ENCODE results near the gene WDR46. TPM values are rescaled to one million over a fixed set of nuclear protein-coding genes. Genes with fewer than 3 reads are reported as not detected.

The WDR46 gene
- total RNA-seq, 1 donor from 2014 or later, result 63.7 TPM

GRCh38 chr6:33313709-33314514 is 24.9 kb upstream of the WDR46 start, which contains the start of gene TAPBP:
Gene TAPBP, minus strand, starts transcription at chr6:33314078. Its CDS starts 37 bp downstream, at chr6:33314041.
- Histone ChIP-seq H3K27me3 (ENCODE audit: insufficient read depth, low read length) (no peaks in the 10 kb centered on the region), H3K36me3 (ENCODE audit: insufficient read depth, low read length) (peaks cover 6% of the 10 kb centered on the region), H4K20me1 (ENCODE audit: insufficient read depth, low read length) (peaks cover 23% of the 10 kb centered on the region), H3K27ac (ENCODE audit: low read depth, low read length) (peak within 1 kb of the TSS; percentile 82), H3K4me3 (ENCODE audit: insufficient read depth, low read depth, low read length) (peak within 1 kb of the TSS; percentile 84), H3K9ac (ENCODE audit: low read length) (peak within 1 kb of the TSS; percentile 89), H3K9me3 (ENCODE audit: insufficient read depth, low read depth, low read length) (no peaks in the 10 kb centered on the region), H3K4me2 (ENCODE audit: low read length) (peak within 1 kb of the TSS; percentile 100), H3K79me2 (ENCODE audit: insufficient read depth, low read length) (peaks cover 55% of the 10 kb centered on the region), H3K4me1 (ENCODE audit: insufficient read depth, low read length) (peaks cover 36% of the 10 kb centered on the region), H2AFZ (ENCODE audit: low read depth, low read length) (peak within 1 kb of the TSS; percentile 78)
- TF ChIP-seq EZH2 (IDR thresholded peaks at IDR 0.05; ENCODE audit: insufficient read depth, low read length), result no peak
- TF ChIP-seq CTCF (IDR thresholded peaks at IDR 0.05; ENCODE audit: insufficient read depth, low read depth, low read length), result no peak
- peaks cover 18% of the 10 kb centered on the region for H3K4me1 Mint-ChIP-seq (ENCODE audit: low read depth, unreplicated experiment)
- H3K9me3 Mint-ChIP-seq (ENCODE audit: unreplicated experiment), result no peaks in the 10 kb centered on the region
- no peaks in the 10 kb centered on the region for H3K27me3 Mint-ChIP-seq (ENCODE audit: low read depth, unreplicated experiment)
- H3K4me3 Mint-ChIP-seq (ENCODE audit: unreplicated experiment), result peak within 1 kb of the TSS; percentile 98
- DNase-seq (ENCODE audit: low read depth) (peak; percentile 42), FAIRE-seq (no peak)
- H3K27ac Mint-ChIP-seq (ENCODE audit: unreplicated experiment), result peak within 1 kb of the TSS; percentile 98
- H3K36me3 Mint-ChIP-seq (ENCODE audit: low read depth, unreplicated experiment), result peaks cover 6% of the 10 kb centered on the region

- Mint-ChIP-seq H3K4me3 (ENCODE audit: unreplicated experiment) (peak overlapping the region; percentile 98), H3K4me1 (ENCODE audit: low read depth, unreplicated experiment) (peaks cover 14% of the 10 kb centered on the region), H3K27me3 (ENCODE audit: low read depth, unreplicated experiment) (no peaks in the 10 kb centered on the region), H3K36me3 (ENCODE audit: low read depth, unreplicated experiment) (peaks cover 6% of the 10 kb centered on the region), H3K9me3 (ENCODE audit: unreplicated experiment) (no peaks in the 10 kb centered on the region), H3K27ac (ENCODE audit: unreplicated experiment) (peak overlapping the region; percentile 98)
- FAIRE-seq, result no peak
- no peaks in the 10 kb centered on the region for H3K9me3 ChIP-seq (ENCODE audit: insufficient read depth, low read depth, low read length)
- peaks cover 55% of the 10 kb centered on the region for H3K79me2 ChIP-seq (ENCODE audit: insufficient read depth, low read length)
- H3K36me3 ChIP-seq (ENCODE audit: insufficient read depth, low read length), result no peaks in the 10 kb centered on the region
- peak overlapping the region; percentile 100 for H3K4me2 ChIP-seq (ENCODE audit: low read length)
- peaks cover 29% of the 10 kb centered on the region for H3K4me1 ChIP-seq (ENCODE audit: insufficient read depth, low read length)
- H3K9ac ChIP-seq (ENCODE audit: low read length), result peak overlapping the region; percentile 89
- TF ChIP-seq CTCF (IDR thresholded peaks at IDR 0.05; ENCODE audit: insufficient read depth, low read depth, low read length) (no peak), EZH2 (IDR thresholded peaks at IDR 0.05; ENCODE audit: insufficient read depth, low read length) (no peak)
- peak overlapping the region; percentile 78 for H2AFZ ChIP-seq (ENCODE audit: low read depth, low read length)
- peaks cover 24% of the 10 kb centered on the region for H4K20me1 ChIP-seq (ENCODE audit: insufficient read depth, low read length)
- no peak for DNase-seq (ENCODE audit: low read depth)
- H3K4me3 ChIP-seq (ENCODE audit: insufficient read depth, low read depth, low read length), result peak overlapping the region; percentile 84
- H3K27me3 ChIP-seq (ENCODE audit: insufficient read depth, low read length), result no peaks in the 10 kb centered on the region
- H3K27ac ChIP-seq (ENCODE audit: low read depth, low read length), result peak overlapping the region; percentile 82
Observed at GRCh38 chr6:33313105-33313708, 24.2 kb upstream of the WDR46 start.
